AML-193 (cell line): ENCODE measurements around the gene ZNF681.
"Not testable (repeated sequence)": the region's sequence is repeated elsewhere in the genome, so short reads cannot be mapped to it uniquely, and the experiment has no call there.

Source experiments
- DNase-seq, 2 experiments: peaks; one replicate each; lab custom pipeline; 2025; lab: John Stamatoyannopoulos, UW

The ZNF681 gene

DNA sequence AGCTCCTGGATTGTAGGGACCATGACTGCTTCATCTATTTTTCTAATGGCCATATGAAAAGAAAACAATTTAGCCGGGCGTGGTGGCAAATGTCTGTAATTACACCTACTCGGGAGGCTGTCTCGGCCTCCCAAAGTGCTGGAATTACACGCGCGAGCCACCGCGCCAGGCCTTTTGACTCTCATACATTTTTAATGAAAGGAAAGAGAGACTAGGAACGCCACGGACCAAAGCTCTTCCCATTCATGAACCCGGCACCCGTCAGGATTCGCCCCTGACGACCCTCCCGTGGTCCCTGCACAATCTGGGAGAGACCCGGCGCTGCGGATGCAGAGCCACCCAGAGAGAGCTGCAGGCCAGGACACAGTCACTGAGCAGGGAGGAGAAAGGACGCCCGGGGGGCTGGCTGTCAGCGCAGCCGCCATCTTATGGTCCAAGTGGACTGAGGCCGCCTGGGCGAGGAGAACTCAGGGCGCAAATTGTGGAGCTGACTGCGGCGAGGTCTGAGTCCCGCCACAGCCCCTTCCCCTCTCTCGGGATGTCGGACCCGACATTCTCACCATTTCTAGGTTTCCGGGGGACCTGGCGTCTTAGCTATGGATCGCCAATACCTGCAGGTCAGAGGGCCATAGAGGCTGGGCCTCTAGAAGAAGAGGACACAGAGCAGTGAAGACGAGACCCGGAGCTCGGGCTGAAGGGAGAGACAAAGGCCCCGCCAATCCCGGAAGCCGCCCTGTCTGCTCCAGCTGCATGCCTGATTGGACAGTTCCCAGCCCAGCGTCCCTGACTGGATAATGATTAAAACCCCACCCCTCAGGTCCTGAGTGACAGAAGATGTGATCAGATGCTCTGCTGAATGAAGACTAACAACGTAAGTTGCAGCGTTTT lies at the start of gene ZNF681:
Gene ZNF681 (minus strand): TSS at position 705 of the 888 bp plus-strand sequence. CDS start 142 bp downstream, at position 563.
- peak; percentile 87 to 95 for DNase-seq

DNA sequence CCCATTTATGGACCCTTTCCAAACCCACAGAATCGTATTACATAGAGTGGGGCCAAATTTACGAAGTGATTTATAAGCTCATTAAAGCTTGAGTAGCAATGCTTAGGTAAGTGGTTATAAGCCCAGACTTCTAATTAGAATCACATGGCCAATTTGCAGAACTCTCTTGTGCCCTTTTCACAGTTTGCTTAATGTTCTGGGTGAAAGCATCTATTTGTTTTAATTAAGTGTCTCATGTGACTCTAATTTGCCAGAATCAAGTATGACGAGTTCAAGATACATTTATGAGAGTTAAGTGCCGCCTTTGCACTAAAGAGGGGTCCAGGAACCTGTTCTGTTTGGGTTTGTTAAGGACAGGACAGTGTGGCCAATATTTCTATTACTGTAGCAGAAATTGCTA lies 46.0 kb upstream of the ZNF681 start:
- no peak for DNase-seq

DNA sequence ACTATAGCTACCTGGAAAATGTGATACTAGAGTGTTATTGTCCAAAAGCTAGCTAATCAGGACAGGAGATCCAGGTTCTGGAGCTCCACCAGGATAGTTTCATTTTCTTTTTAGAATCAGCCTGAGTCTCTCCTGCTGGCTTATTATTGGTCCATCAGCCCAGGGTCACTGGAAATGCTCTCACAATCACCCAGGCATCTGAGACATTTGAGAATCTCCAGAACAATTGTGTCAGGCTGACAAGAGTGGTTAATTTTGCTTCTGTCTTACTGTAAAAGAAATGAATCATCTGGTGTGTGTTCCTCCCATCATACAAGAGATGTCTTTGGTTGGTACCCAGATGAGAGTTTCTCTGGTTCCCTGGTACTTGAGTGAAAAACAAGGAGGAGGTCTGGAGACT lies 43.6 kb upstream of the ZNF681 start:
- DNase-seq: no peak

DNA sequence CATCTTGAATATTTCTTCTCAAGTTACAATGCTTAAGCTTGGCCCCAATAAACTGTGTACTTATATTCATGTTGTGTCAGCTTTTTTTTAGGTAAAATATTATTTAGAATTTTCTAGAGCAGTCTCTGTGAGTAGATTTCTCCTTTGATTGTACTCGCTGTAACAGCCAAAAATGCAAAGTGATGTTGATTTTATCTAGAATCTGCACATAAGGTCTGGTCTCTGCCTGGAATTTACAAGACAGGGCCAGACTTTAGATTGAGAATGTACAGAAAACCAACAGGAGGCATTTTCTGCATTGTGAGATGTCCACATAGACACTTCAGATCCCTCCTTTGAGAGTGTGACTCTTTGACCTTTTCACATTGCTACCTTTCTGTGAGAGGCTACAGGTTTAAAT lies 43.1 kb upstream of the ZNF681 start:
- DNase-seq: no peak

DNA sequence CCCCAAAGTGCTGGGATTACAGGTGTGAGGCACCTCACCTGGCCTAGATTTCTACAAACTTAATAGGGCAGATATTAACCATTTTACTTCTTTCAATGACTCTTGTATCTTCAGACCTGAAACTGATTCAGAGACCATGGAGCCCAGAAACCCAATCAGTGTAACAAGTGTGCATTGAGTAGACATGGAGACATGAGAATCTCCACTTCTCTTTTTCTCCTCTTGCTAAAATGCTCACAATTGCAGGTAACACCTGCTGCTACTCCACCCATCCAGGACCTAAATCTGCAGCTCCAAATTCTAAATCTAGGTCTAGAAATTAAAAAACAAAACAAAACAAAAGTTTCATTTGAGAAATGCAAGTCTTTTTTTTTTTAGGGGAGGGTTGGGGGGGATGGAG lies 42.2 kb upstream of the ZNF681 start:
- no peak for DNase-seq

DNA sequence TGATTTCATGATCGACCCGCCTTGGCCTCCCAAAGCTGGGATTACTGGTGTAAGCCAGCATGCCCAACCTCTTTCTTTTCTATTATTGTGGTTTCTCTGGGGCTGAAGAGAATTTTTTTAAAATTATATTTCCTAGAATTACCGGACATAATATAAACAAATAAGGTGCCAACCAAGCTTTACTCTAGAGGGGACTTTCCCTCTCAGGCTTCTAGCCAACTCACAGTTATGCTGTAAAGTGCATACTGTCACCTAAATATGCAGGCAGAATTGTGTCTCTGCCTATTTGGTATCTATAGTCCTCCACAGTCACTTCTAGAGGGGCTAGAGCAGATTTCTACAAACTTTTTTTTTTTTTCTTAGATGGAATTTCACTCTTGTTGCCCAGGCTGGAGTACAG lies 41.6 kb upstream of the ZNF681 start:
- no peak for DNase-seq

DNA sequence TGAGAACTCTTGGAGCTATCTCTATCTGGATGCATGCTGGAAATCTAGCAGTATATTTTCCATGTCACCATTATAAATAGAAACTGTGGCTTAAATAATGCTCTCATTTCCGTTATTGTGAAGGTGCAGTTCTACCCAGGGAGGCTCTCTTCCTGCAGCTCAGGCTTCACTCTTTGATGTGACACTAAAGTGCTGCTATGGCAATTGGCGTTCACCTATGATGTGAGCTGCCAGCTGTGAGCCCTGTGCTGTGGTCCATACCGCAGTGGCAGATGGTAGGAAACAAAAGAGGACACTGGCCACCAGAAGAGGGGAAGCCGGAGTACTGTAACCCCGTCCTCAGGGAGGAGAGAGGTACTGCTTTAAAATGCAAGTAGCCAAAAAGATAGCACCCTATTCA lies 40.6 kb upstream of the ZNF681 start:
- DNase-seq: no peak

DNA sequence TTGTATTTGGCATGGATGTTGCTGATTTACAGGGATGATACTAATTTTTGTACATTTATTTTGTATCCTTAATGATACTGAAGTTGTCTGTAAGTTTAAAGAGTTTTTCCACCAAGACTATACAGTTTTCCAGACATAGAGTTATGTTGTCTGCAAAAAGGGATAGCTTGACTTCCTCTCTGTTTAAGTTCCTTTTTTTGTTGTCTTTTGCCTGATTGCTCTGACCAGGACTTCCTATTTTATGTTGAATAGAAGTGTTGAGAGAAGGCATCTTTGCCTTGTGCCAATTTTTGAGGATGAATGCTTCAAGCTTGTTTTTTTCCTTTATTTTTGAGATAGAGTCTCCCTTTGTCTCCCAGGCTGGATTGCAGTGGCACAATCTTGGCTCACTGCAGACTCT lies 36.8 kb upstream of the ZNF681 start:
- DNase-seq: peak; percentile 66 to 75

DNA sequence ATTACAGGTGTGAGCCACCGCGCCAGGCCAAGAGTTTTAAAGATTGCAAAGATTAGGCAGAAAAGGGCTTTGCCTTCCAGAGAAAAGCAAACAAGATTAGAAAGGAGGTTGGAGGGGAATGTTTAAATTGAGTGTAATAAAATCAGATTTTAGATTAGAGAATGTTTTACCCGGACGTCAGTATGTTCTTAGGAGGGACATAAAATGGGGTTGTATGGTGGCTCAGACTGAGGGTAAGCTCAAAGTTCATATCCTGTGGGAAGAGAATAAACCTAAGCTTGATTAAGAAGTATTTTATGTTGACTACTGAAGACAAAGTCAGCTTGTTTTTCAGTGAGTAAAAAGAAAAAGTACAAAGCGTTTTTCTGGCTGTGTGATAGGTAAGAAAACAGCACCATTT lies 34.1 kb upstream of the ZNF681 start:
- DNase-seq: no peak

DNA sequence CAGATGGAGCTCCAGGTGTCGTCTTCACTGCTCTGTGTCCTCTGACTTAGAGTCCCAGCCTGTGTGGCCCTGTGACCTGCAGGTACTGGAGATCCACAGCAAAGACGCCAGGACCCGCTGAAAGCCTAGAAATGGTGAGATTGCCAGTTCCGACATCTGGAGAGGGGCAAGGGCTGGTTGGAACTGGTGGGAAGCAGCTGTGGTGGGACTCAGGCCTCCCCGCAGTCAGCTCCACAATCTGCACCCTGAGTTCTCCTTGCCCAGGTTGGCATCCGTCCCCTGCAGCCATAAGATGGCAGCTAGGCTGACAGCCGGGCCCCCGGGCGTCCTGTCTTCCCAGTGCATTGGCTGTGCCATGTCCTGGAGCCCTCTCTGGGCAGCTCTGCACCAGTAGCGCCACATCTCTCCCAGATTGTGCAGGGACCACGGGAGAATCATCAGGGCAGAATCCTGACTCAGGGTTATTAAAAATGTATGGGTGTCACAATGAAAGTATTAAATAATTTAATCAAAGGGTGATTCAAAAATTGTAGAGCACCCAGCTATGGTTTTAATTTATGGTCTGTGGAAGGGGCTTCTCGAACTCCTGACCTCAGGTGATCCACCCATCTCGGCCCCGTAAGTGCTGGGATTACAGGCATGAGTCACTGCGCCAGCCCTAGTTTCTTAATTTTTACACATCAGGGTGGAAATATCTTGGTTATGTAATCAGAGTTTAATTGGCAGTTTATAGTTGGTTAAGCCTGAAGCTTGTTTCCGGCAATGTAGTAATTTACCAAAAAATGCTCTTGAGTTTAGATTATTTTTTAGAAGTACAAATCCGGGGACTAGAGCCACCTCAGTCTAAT lies 32.2 kb upstream of the ZNF681 start:
- DNase-seq: no peak

DNA sequence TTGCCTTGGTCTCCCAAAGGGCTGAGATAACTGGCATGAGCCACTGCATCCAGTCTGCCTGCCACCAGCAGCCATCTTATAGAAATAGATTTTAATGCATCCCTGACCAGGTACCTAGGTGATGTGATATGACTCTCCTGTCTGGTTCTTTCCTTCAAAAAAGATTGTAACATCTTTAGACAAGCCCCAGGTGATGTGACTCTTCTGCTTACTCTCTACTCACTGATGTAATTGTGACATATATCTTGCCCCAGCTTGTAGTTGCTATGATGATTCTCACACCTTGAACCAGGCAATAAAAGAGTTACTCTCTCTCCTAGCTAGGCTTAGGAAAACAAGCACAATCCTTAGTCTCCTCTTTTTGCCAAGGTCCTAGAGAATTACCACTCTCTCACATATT lies 30.6 kb upstream of the ZNF681 start:
- no peak for DNase-seq

DNA sequence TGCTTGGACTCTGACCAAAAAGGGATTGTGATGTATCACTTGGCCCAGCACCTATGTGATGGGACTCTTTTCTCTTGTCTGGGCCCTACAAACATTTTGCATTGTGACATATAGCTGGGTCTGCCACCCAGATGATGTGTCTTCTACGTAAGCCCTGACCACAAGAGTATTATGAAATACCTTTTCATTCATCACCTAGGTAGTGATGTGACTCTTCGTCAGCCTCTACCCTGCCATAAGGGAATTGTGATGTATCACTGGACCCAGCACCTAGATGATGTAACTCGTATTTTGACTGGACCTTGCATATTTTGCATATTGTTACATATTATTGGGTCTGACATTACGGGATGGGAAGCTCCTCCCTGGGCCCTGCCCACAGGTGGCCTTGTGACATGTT lies 29.7 kb upstream of the ZNF681 start:
- no peak for DNase-seq

DNA sequence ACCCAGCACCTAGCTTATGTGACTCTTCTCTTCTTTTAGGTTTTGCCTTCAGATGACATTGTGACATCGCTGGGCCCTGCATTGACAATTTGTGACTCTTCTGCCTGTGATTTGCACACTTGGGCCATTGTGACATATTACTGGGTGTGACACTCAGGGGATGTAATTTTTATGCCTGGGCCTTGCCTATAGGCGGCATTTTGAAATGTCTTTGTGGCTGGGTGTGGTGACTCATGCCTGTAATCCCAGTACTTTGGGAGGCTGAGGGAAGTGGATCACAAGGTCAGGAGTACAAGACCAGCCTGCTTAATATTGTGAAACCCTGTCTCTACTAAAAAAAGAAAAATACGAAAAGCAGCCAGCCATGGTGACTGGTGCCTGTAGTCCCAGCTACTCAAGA lies 28.4 kb upstream of the ZNF681 start:
- DNase-seq: peak; percentile 79 to 82

DNA sequence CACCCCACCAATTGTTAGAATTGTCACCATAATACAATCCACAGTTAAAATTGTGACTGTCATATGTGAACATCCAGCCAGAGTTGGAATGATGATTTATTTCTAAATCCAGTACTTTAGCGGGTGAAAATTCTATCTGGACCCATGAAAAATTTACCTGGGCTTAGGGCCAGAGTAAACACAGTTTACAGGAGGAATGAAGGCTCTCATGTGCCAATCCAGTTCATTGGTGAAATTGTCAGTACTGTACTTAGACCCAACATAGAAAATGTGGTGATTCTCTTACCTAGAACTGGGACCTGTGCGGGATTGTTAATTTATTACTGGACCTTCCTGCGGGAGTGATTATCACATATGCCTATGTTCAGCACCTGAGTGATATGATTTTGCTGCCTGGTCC lies 27.3 kb upstream of the ZNF681 start:
- no peak for DNase-seq

DNA sequence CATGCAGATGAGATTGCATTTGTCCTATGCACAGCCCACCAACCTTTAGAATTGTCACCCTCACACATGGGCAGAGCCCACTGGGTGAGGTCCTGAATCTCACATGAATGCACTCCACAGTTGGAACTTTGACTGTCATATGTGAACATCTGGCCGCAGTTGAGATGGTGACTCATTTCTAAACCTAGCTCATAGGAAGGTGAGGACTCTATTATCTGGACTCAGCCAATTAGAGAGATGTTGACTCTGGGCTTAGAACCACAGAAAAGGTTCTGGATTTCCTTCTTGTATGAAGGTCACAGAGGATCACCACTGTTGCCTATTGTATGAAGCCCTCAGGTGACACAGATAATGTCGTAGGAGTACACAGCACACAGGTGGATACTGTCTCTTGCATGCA lies 25.6 kb upstream of the ZNF681 start:
- DNase-seq: no peak

DNA sequence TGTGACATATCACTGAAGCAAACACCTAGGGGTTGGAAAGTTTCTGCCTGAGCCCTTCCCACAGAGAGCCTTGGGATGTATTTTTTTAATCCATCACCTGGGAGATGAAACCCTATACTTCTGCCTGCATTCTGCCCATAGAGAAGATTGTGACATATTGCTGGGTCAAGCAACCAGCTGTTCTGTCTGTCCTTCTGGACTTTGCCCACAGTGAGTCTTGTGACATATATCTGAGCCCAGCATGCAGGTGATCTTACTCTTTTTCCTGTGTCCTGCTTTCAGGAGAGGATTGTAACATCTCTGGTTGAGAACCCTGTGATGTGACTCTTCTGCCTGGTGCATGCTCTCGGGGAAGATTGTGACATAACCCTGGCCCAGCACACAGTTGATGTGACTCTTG lies 24.9 kb upstream of the ZNF681 start:
- no peak for DNase-seq

DNA sequence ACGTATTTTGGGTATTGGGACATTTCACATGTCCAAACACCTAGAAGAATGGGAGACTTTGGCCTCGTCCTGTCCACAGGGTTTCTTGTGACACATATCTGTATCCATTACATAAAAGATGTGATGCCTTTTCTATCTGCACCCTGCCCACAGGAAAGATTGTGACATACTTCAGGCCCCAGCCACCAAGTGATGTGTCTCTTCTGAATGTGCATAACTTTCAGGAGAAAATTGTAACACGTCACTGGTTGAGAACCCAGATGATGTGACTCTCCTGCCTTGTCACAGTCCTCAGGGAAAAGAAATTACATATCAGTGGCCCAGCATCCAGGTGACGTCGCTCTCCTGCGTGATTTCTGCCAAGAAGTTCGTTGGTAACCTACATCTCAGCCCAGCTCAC lies 21.0 kb upstream of the ZNF681 start:
- DNase-seq: peak; percentile 10 to 15

DNA sequence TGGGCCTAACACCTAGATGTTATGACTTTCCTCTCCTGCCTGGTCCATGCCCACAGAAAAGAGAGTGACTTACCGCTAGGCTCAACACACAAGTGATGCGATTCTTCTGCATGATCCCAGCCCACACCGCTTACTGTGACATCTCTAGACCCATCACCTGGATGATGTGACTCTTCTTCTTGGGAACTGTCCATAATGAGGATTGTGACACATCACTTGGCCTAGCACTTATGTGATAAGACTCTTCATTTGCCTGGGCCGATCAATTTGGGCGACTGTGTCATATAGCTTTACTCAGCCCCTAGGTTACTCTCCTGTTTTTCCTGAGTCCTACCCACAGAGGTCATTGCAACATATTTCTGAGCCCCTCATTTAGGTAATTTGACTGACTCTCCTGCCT lies 19.9 kb upstream of the ZNF681 start:
- DNase-seq: no peak

DNA sequence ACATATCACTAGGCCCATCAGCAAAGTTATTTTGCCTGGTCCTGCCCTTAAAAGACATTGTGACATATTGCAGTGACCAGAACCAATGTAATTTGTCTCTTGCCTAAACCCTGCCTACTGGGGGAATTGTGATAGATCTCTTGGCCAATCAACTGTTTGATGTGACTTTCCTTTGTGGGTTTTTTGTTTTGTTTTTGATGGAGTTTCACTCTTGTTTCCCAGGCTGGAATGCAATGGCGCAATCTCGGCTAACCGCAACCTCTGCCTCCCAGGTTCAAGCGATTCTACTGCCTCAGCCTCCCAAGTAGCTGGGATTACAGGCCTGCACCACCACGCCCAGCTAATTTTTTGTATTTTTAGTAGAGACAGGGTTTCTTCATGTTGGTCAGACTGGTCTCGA lies 19.3 kb upstream of the ZNF681 start:
- DNase-seq: not testable (repeated sequence)

DNA sequence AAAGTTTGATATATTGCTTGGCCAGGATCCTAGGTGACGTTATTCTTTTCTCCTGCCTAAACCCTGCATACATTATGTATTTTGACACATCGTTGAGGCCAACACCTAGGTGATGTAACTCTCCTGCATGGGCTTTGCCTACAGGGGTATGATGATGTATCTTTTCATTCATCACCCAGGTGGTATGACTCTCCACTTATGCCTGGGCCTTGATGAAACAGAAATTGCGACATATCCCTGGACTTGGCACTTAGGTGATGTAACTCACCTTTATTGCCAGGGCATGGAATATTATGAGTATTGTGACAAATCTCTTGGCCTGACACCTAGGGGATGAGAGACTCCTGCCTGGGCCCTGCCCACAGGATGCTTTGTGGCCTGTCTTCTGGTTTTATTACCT lies 18.5 kb upstream of the ZNF681 start:
- no peak for DNase-seq

DNA sequence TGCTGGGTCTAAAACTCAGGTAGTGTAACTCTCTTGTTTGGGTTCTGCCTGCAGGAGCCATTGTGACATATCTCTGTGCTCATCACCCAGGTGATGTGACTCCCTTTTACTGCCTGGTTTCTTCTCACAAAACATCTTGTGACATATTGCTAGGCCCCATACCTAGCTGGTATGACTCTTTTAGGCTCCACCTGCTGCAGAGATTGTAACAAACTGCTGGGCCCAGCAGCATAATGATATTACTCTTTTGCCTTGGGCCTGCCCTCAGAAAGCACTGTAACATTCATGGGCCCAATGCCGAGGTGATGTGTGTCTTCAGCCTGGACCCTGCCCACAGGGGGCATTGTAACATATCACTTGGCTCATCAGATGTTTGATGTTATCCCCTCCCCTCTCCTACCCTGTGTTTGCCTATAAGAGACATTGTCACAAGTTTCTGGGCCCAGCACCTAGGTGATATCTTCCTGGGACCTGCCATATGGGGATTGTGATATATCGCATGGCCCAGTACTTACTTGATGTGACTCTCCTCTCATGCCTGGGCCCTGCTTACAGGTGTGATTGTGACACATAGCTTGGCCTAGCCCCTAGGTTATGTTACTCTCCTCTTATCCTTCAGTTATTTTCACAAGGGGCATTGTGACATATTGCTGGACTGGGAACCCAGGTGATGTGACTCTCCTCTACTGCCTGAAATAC lies 18.0 kb upstream of the ZNF681 start:
- no peak for DNase-seq

DNA sequence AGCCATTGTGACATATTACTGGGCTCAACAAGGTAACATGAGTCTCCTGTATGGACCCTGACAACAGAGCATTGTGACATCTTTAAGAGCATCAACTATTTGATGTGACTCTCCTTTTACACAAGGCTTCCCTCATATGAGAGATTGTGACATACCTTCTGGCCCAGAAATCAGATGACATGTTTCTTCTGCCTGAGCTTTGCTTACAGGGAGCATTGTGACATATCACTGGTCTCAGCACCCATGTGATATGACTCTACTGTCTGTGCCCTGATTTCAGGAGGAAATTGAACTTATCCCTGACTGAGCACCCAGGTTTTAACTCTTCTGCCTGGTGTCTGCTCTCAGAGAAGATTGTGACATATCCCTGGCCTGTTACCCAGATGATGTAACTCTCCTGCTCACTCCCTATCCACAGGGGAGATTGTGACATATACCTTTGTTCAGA lies 15.9 kb upstream of the ZNF681 start:
- peak; percentile 89 to 93 for DNase-seq
